Progenitor cell of endocrine pancreas (in vitro differentiated cells): ENCODE data around the gene HOXA10. TPM values are rescaled to one million over a fixed set of nuclear protein-coding genes. Genes with fewer than 3 reads are reported as not detected.

ENCODE experiments used
- DNase-seq: peaks from one replicate; pipeline ENCODE4 v3.0.0; 2021; ENCODE audit warnings: low spot score; ENCODE audit not compliant: unreplicated experiment
- H3K27ac Mint-ChIP-seq: 2 replicates; pipeline ENCODE4 v1.8.0; 2021; ENCODE audit warnings: mild to moderate bottlenecking, moderate library complexity, mixed read lengths
- H3K27me3 Mint-ChIP-seq: 2 replicates; pipeline ENCODE4 v1.8.0; 2021; ENCODE audit warnings: mixed read lengths
- H3K36me3 Mint-ChIP-seq: 2 replicates; pipeline ENCODE4 v1.8.0; 2022; ENCODE audit warnings: mixed read lengths; ENCODE audit not compliant: insufficient read depth
- H3K4me1 Mint-ChIP-seq: 2 replicates; pipeline ENCODE4 v1.8.0; 2021; ENCODE audit warnings: low read depth, mixed read lengths
- H3K4me3 Mint-ChIP-seq: 2 replicates; pipeline ENCODE4 v1.8.0; 2021; ENCODE audit warnings: low read depth, mild to moderate bottlenecking, moderate library complexity, mixed read lengths
- H3K9me3 Mint-ChIP-seq: 2 replicates; pipeline ENCODE4 v1.8.0; 2021; ENCODE audit warnings: low read depth, mixed read lengths
- CTCF ChIP-seq: fragments of 200-600 bp; sonication (generic); IDR thresholded peaks from one replicate; pipeline ENCODE4 v1.5.0; 2021; ENCODE audit warnings: antibody characterized with exemption, mild to moderate bottlenecking; ENCODE audit not compliant: unreplicated experiment
- total RNA-seq: library from RNA; stranded (reverse); gene quantifications from 2 replicates; pipeline ENCODE4 v1.2.1, GENCODE V29; 2021

HOXA10 gene
- total RNA-seq, 1 donor from 2014 or later, result not detected

- DNase-seq, result no peak
- Mint-ChIP-seq H3K9me3 (no peaks in the 10 kb centered on the region), H3K4me1 (peaks cover 7% of the 10 kb centered on the region), H3K4me3 (peak within 1 kb of the TSS; percentile 80), H3K27me3 (peaks cover 89% of the 10 kb centered on the region), H3K27ac (peak within 1 kb of the TSS; percentile 85), H3K36me3 (peaks cover 2% of the 10 kb centered on the region)
- no peak for TF ChIP-seq CTCF
Measured at GRCh38 chr7:27156508-27156898, 17.6 kb downstream of the HOXA10 start, which contains the start of gene HOXA7. Gene HOXA7, minus strand, starts transcription at chr7:27156675. Its CDS starts 130 bp downstream, at chr7:27156545.

GRCh38 chr7:27155816-27156507 lies 18.2 kb downstream of the HOXA10 start:
- Mint-ChIP-seq H3K27ac (peak overlapping the region; percentile 85), H3K36me3 (peaks cover 2% of the 10 kb centered on the region), H3K4me1 (peaks cover 6% of the 10 kb centered on the region), H3K4me3 (peak overlapping the region; percentile 80), H3K9me3 (no peaks in the 10 kb centered on the region), H3K27me3 (peaks cover 91% of the 10 kb centered on the region)
- no peak for TF ChIP-seq CTCF
- DNase-seq, result no peak

GRCh38 chr7:27154901-27155815 lies 19.0 kb downstream of the HOXA10 start:
- H3K4me1 Mint-ChIP-seq, result peaks cover 8% of the 10 kb centered on the region
- TF ChIP-seq CTCF, result no peak
- no peaks in the 10 kb centered on the region for H3K9me3 Mint-ChIP-seq
- peak overlapping the region; percentile 66 for H3K4me3 Mint-ChIP-seq
- H3K27me3 Mint-ChIP-seq, result peaks cover 97% of the 10 kb centered on the region
- no peak for DNase-seq
- H3K27ac Mint-ChIP-seq, result peak overlapping the region; percentile 56
- peaks cover 2% of the 10 kb centered on the region for H3K36me3 Mint-ChIP-seq

- no peak for TF ChIP-seq CTCF
- Mint-ChIP-seq H3K4me3 (no peak overlapping the region), H3K9me3 (no peaks in the 10 kb centered on the region), H3K36me3 (peaks cover 2% of the 10 kb centered on the region), H3K27me3 (peaks cover 96% of the 10 kb centered on the region), H3K27ac (no peak overlapping the region), H3K4me1 (peaks cover 9% of the 10 kb centered on the region)
- DNase-seq, result no peak
Measured at GRCh38 chr7:27154369-27154768, 19.8 kb downstream of the HOXA10 start.

- Mint-ChIP-seq H3K4me1 (peaks cover 12% of the 10 kb centered on the region), H3K27ac (no peak overlapping the region)
Measured at GRCh38 chr7:27153526-27153925, 20.6 kb downstream of the HOXA10 start.

More at GRCh38 chr7:27153526-27153925, 20.6 kb downstream of the HOXA10 start:
- Mint-ChIP-seq H3K36me3 (peaks cover 2% of the 10 kb centered on the region), H3K4me3 (no peak overlapping the region), H3K27me3 (peaks cover 94% of the 10 kb centered on the region), H3K9me3 (no peaks in the 10 kb centered on the region)
- TF ChIP-seq CTCF, result no peak
- no peak for DNase-seq
